Neural cell (in vitro differentiated cells): ENCODE results near the gene NBPF11. TPM values are rescaled to one million over a fixed set of nuclear protein-coding genes. Genes with fewer than 3 reads are reported as not detected.
"Not testable (repeated sequence)": the region's sequence is repeated elsewhere in the genome, so short reads cannot be mapped to it uniquely, and the experiment has no call there.

Experiments
- H2AFZ ChIP-seq: fragments of 200-600, 300-800 bp; sonication (generic), shearing (Covaris generic); 2 replicates; pipeline ENCODE4 v1.6.0; 2014; ENCODE audit warnings: low read depth, mild to moderate bottlenecking, antibody characterized with exemption, low read length, moderate library complexity
- H3F3A ChIP-seq: fragments of 200-600 bp; shearing (Covaris generic); 2 replicates; pipeline ENCODE4 v1.6.1; 2016; ENCODE audit warnings: mild to moderate bottlenecking, moderate library complexity, mixed read lengths, antibody characterized with exemption, low read length; ENCODE audit not compliant: insufficient read depth, poor library complexity, severe bottlenecking
- H3K27ac ChIP-seq: fragments of 200-600, 300-800 bp; sonication (generic), shearing (Covaris generic); 2 replicates; pipeline ENCODE4 v1.5.1; 2014; ENCODE audit warnings: mild to moderate bottlenecking, low read length, moderate library complexity
- H3K27me3 ChIP-seq: fragments of 300-800, 200-600 bp; sonication (generic), shearing (Covaris generic); 2 replicates; pipeline ENCODE4 v1.6.0; 2014; ENCODE audit warnings: mild to moderate bottlenecking, low read depth, low read length, moderate library complexity; ENCODE audit not compliant: insufficient read depth
- H3K36me3 ChIP-seq: fragments of 300-800, 200-600 bp; sonication (generic), shearing (Covaris generic); 2 replicates; pipeline ENCODE4 v1.5.1; 2014; ENCODE audit warnings: mild to moderate bottlenecking, antibody characterized with exemption, low read length, moderate library complexity; ENCODE audit not compliant: insufficient read depth
- H3K4me2 ChIP-seq: fragments of 300-800, 200-600 bp; sonication (generic), shearing (Covaris generic); 2 replicates; pipeline ENCODE4 v1.6.0; 2014; ENCODE audit warnings: mild to moderate bottlenecking, low read length
- H3K4me3 ChIP-seq: fragments of 300-800, 200-600 bp; sonication (generic), shearing (Covaris generic); 2 replicates; pipeline ENCODE4 v1.5.1; 2014; ENCODE audit warnings: mild to moderate bottlenecking, low read length, moderate library complexity
- H3K79me2 ChIP-seq: fragments of 200-600 bp; shearing (Covaris generic); replicated peaks from 2 replicates; pipeline ENCODE4 v1.6.0; 2014; ENCODE audit warnings: mild to moderate bottlenecking, low read length, moderate library complexity; ENCODE audit not compliant: insufficient read depth
- H3K9ac ChIP-seq: fragments of 300-800, 200-600 bp; sonication (generic), shearing (Covaris generic); 2 replicates; pipeline ENCODE4 v1.6.1; 2016; ENCODE audit warnings: mild to moderate bottlenecking, low read length, mixed read lengths
- H3K9me2 ChIP-seq: fragments of 200-600 bp; shearing (Covaris generic); 2 replicates; pipeline ENCODE4 v1.6.1; 2016; ENCODE audit warnings: mild to moderate bottlenecking, low read length, mixed read lengths; ENCODE audit not compliant: insufficient read depth
- H3K9me3 ChIP-seq: fragments of 200-600, 300-800 bp; sonication (generic), shearing (Covaris generic); 2 replicates; pipeline ENCODE4 v1.6.1; 2016; ENCODE audit warnings: mild to moderate bottlenecking, mixed run types, low read length, moderate library complexity, mixed read lengths
- H4K20me1 ChIP-seq: fragments of 200-600 bp; shearing (Covaris generic); 2 replicates; pipeline ENCODE4 v1.6.1; 2016; ENCODE audit warnings: mild to moderate bottlenecking, mixed run types; ENCODE audit not compliant: insufficient read depth
- polyA plus RNA-seq: library from polyadenylated mRNA; depleted of rRNA; stranded (reverse); fragments of >200 nt; gene quantifications from 2 replicates; pipeline ENCODE4 v1.2.3, GENCODE V29; 2014

NBPF11 gene
- polyA plus RNA-seq, 1 donor from 2014 or later, result 21.8 TPM

- H3K36me3 ChIP-seq, H2AFZ ChIP-seq, H3K9me2 ChIP-seq, H4K20me1 ChIP-seq, H3F3A ChIP-seq, H3K9ac ChIP-seq, H3K9me3 ChIP-seq, H3K27ac ChIP-seq, H3K4me3 ChIP-seq, H3K4me2 ChIP-seq, H3K79me2 ChIP-seq, H3K27me3 ChIP-seq: not testable (repeated sequence)
Measured at GRCh38 chr1:148146191-148146997, 5.7 kb downstream of the NBPF11 start.

GRCh38 chr1:148143223-148143622 lies 8.9 kb downstream of the NBPF11 start:
- H4K20me1 ChIP-seq, H3K27ac ChIP-seq, H3K79me2 ChIP-seq, H3K9ac ChIP-seq, H3K4me3 ChIP-seq, H3K36me3 ChIP-seq, H3K9me3 ChIP-seq, H2AFZ ChIP-seq, H3K9me2 ChIP-seq, H3F3A ChIP-seq, H3K27me3 ChIP-seq, H3K4me2 ChIP-seq: not testable (repeated sequence)

- H3K9ac ChIP-seq, H3K27ac ChIP-seq, H3K27me3 ChIP-seq, H3K79me2 ChIP-seq, H3K9me2 ChIP-seq, H3K4me3 ChIP-seq, H3F3A ChIP-seq, H3K36me3 ChIP-seq, H3K9me3 ChIP-seq, H2AFZ ChIP-seq, H3K4me2 ChIP-seq, H4K20me1 ChIP-seq: not testable (repeated sequence)
Measured at GRCh38 chr1:148141936-148142335, 10.1 kb downstream of the NBPF11 start.

- not testable (repeated sequence) for H3K4me3 ChIP-seq, H3K4me2 ChIP-seq, H3K36me3 ChIP-seq, H3K27me3 ChIP-seq, H3K27ac ChIP-seq, H3K79me2 ChIP-seq, H3K9me2 ChIP-seq, H4K20me1 ChIP-seq, H3K9ac ChIP-seq, H2AFZ ChIP-seq, H3F3A ChIP-seq, H3K9me3 ChIP-seq
Measured at GRCh38 chr1:148138606-148139005, 13.5 kb downstream of the NBPF11 start.

GRCh38 chr1:148122341-148122740 lies 29.7 kb downstream of the NBPF11 start:
- not testable (repeated sequence) for H2AFZ ChIP-seq, H3K9me2 ChIP-seq, H3F3A ChIP-seq, H3K27me3 ChIP-seq, H4K20me1 ChIP-seq, H3K4me3 ChIP-seq, H3K79me2 ChIP-seq, H3K4me2 ChIP-seq, H3K9ac ChIP-seq, H3K9me3 ChIP-seq, H3K36me3 ChIP-seq, H3K27ac ChIP-seq

GRCh38 chr1:148120395-148120794 lies 31.7 kb downstream of the NBPF11 start:
- not testable (repeated sequence) for H3F3A ChIP-seq, H3K79me2 ChIP-seq, H3K27ac ChIP-seq, H3K9me3 ChIP-seq, H3K36me3 ChIP-seq, H2AFZ ChIP-seq, H3K4me3 ChIP-seq, H3K9me2 ChIP-seq, H3K9ac ChIP-seq, H3K4me2 ChIP-seq, H3K27me3 ChIP-seq, H4K20me1 ChIP-seq

GRCh38 chr1:148095732-148096131 lies 56.3 kb downstream of the NBPF11 start:
- H3K27ac ChIP-seq, H3K9me2 ChIP-seq: not testable (repeated sequence)

GRCh38 chr1:148086196-148086595 lies 65.9 kb downstream of the NBPF11 start:
- H3K79me2 ChIP-seq, H3K9me2 ChIP-seq, H3K9ac ChIP-seq, H3K4me3 ChIP-seq, H3F3A ChIP-seq, H3K4me2 ChIP-seq, H3K27ac ChIP-seq, H2AFZ ChIP-seq, H3K27me3 ChIP-seq, H3K36me3 ChIP-seq, H4K20me1 ChIP-seq, H3K9me3 ChIP-seq: not testable (repeated sequence)

More at GRCh38 chr1:148095732-148096131, 56.3 kb downstream of the NBPF11 start:
- not testable (repeated sequence) for H3K79me2 ChIP-seq, H3K4me2 ChIP-seq, H4K20me1 ChIP-seq, H3F3A ChIP-seq, H3K27me3 ChIP-seq, H3K9ac ChIP-seq, H3K36me3 ChIP-seq, H3K4me3 ChIP-seq, H2AFZ ChIP-seq, H3K9me3 ChIP-seq
